Mucosa of descending colon (tissue), 3 donors: Measurements from ENCODE around the gene FBXO45. TPM values are rescaled to one million over a fixed set of nuclear protein-coding genes. Genes with fewer than 3 reads are reported as not detected.
"Not testable (repeated sequence)": the region's sequence is repeated elsewhere in the genome, so short reads cannot be mapped to it uniquely, and the experiment has no call there.

Experiments
- ATAC-seq: fragments of 200-7000 bp; cut with Tn5 transposase; one replicate; pipeline ENCODE4 v1.9.1; 2020; ENCODE audit warnings: mild to moderate bottlenecking, moderate library complexity
- DNase-seq, 3 donors: peaks; one replicate each; pipeline ENCODE4 v3.0.0-alpha.2; 2020
- H3K36me3 ChIP-seq: fragments of 200-600 bp; one replicate; pipeline ENCODE4 v1.8.0; 2021; ENCODE audit warnings: low read depth, mild to moderate bottlenecking
- H3K4me1 ChIP-seq: fragments of 200-600 bp; one replicate; pipeline ENCODE4 v1.8.0; 2021; ENCODE audit warnings: low read depth, mild to moderate bottlenecking
- H3K4me3 ChIP-seq: fragments of 200-600 bp; one replicate; pipeline ENCODE4 v1.8.0; 2021; ENCODE audit warnings: mild to moderate bottlenecking
- H3K9me3 ChIP-seq: fragments of 200-600 bp; one replicate; pipeline ENCODE4 v1.8.0; 2021; ENCODE audit warnings: mild to moderate bottlenecking
- intact Hi-C, 2 donors: fragments of 100-400 bp; cut with DNase I in 1 of 2; cut with micrococcal nuclease in 1 of 2; formaldehyde crosslinking; loops; one replicate each; pipeline versions ENCODE4 v1.11.0 to v1.11.1; 2022; cut with DNase I, micrococcal nuclease
- total RNA-seq, 3 donors: library from RNA; stranded (reverse); fragmentation: NEBNext Ultra II Directional in 2 of 3; extraction: Animal tissue kit (Norgen Biotek cat#: 25700) in 2 of 3; gene quantifications; one replicate each; pipeline versions ENCODE4 v1.2.1 to v1.2.4, GENCODE V29; 2021 to 2023
- TF ChIP-seq, protein P1 (sequence below): fragments of 200-600 bp; IDR thresholded peaks from one replicate; pipeline ENCODE4 v1.8.0; 2022; ENCODE audit warnings: antibody characterized with exemption, mild to moderate bottlenecking
- donor health status: DM: no; HTN: no; CAD: no; lungs with moderate emphysema.
- donor health status: DM: no; HTN: no; CAD: no.
- donor health status: DM: no; HTN: yes; CAD: no.

The FBXO45 gene
- total RNA-seq, 3 donors from 2014 or later = 7.5 to 12.7 (median 9.9) TPM

DNA sequence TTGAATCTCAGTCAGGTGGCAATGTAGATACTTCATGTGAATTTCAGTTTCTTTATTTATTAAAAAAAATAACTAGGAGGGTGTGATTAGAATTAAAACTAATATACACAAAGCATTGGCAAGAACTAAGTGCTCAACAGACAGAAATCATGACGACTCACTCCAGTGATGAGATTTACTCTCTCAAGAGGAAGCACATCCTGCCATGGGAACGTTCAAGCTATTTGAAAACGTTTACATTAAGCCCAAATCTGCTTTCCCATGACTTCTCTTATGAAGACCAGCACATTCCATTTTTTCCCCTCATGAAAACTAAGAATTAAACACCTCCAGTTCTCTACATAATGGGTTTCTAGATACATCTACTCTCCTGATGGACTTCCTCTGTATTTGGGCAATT is 8.6 kb upstream of the FBXO45 start:
- H3K4me1 ChIP-seq = no peaks in the 10 kb centered on the region
- TF ChIP-seq, protein P1, sequence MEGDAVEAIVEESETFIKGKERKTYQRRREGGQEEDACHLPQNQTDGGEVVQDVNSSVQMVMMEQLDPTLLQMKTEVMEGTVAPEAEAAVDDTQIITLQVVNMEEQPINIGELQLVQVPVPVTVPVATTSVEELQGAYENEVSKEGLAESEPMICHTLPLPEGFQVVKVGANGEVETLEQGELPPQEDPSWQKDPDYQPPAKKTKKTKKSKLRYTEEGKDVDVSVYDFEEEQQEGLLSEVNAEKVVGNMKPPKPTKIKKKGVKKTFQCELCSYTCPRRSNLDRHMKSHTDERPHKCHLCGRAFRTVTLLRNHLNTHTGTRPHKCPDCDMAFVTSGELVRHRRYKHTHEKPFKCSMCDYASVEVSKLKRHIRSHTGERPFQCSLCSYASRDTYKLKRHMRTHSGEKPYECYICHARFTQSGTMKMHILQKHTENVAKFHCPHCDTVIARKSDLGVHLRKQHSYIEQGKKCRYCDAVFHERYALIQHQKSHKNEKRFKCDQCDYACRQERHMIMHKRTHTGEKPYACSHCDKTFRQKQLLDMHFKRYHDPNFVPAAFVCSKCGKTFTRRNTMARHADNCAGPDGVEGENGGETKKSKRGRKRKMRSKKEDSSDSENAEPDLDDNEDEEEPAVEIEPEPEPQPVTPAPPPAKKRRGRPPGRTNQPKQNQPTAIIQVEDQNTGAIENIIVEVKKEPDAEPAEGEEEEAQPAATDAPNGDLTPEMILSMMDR = no peak
- no peaks in the 10 kb centered on the region for H3K9me3 ChIP-seq
- no peak overlapping the region for H3K4me3 ChIP-seq
- ATAC-seq = no peak
- intact Hi-C loops = no loop called here
- H3K36me3 ChIP-seq = no peaks in the 10 kb centered on the region
- no peak for DNase-seq

DNA sequence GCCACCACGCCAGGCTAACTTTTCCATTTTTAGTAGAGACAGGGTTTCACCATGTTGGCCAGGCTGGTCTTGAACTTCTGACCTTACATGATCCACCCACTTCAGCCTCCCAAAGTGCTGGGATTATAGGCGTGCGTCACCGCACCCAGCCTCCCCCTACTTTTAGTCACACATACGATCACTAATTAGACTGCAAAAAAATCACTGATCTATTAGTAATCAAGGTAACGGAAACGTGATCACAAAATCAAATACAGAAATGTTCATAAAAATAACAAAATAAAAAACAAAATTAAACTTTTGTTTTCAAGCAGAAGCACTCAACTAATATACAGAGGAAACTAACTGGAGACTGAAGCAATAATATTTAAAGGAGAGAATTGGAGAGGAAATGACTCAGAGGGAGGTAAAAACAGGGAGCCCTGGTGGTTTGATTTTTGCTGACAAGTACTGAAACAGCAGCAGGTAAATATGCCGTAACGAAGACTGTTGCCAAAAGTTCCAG is 4.7 kb upstream of the FBXO45 start:
- TF ChIP-seq, protein P1 = no peak
- ATAC-seq = no peak

DNA sequence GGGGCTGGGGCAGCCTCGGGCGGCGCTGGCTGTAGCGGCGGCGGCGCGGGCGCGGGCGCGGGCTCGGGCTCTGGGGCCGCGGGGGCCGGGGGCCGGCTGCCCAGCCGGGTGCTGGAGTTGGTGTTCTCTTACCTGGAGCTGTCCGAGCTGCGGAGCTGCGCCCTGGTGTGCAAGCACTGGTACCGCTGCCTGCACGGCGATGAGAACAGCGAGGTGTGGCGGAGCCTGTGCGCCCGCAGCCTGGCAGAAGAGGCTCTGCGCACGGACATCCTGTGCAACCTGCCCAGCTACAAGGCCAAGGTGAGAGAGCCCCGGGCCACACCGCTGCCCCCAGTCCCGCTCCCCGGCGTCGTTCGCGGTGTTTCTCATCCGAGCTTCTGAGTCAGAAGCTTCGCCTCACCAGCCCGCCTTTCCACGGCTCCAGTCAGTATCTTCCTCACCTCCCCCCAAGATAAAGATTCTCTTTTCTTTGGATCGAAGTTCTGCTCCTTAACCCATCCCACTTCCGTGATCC is 600 bp downstream of the FBXO45 start:
- Histone ChIP-seq H3K4me3 (peak overlapping the region; percentile 58), H3K4me1 (peaks cover 27% of the 10 kb centered on the region), H3K9me3 (no peaks in the 10 kb centered on the region), H3K36me3 (no peaks in the 10 kb centered on the region)
- peak; percentile 53 for ATAC-seq
- intact Hi-C loops = no loop called here
- TF ChIP-seq, protein P1 = no peak
- DNase-seq = peak; percentile 43 to 77 (median 70)

More for the DNA sequence above, 4.7 kb upstream of the FBXO45 start:
- intact Hi-C loops = no loop called here
- no peak overlapping the region for H3K4me3 ChIP-seq
- peaks cover 11% of the 10 kb centered on the region for H3K4me1 ChIP-seq
- no peak for DNase-seq
- no peaks in the 10 kb centered on the region for H3K36me3 ChIP-seq
- no peaks in the 10 kb centered on the region for H3K9me3 ChIP-seq

DNA sequence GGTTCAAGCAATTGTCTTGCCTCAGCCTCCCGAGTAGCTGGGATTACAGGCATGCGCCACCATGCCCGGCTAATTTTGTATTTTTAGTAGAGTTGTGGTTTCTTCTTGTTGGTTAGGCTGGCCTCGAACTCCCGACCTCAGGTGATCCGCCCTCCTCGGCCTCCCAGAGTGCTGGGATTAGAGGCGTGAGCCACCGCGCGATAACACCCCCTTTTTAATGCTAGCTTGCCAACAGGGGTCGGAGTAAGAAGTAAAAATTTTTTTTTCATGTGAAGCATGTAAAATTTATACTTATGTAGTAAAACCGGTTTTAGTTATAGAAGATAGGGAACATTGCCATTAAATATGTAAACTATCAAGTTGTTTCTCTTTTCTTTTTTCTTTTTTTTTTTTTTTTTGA is 1.9 kb downstream of the FBXO45 start:
- ATAC-seq, H3K36me3 ChIP-seq, H3K9me3 ChIP-seq, DNase-seq, H3K4me3 ChIP-seq, intact Hi-C loops: not testable (repeated sequence)
- H3K4me1 ChIP-seq = peaks cover 27% of the 10 kb centered on the region

DNA sequence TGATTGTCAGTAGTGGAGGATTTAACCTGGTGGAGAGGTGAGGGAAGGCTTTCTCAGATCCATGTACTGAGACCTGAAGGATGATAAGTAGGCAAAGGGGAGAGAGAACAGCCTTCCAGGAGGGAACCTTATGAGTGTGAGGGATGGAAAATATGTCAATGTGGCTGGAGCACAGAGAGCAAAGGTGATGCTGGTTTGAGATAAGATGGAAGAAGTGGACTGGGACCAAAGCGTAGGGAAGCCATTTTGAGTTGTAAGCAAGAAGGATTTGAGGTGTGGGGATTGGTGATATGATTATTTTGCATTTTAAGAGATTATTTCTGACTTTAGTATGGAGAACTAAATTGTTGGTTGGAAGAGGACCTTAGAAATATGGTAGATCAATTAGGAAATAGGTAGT is 3.9 kb downstream of the FBXO45 start:
- ATAC-seq (no peak), DNase-seq (no peak)
- H3K4me3 ChIP-seq = no peak overlapping the region
- peaks cover 20% of the 10 kb centered on the region for H3K4me1 ChIP-seq
- intact Hi-C loops = no loop called here
- H3K36me3 ChIP-seq = no peaks in the 10 kb centered on the region
- TF ChIP-seq, protein P1 = no peak
- no peaks in the 10 kb centered on the region for H3K9me3 ChIP-seq

DNA sequence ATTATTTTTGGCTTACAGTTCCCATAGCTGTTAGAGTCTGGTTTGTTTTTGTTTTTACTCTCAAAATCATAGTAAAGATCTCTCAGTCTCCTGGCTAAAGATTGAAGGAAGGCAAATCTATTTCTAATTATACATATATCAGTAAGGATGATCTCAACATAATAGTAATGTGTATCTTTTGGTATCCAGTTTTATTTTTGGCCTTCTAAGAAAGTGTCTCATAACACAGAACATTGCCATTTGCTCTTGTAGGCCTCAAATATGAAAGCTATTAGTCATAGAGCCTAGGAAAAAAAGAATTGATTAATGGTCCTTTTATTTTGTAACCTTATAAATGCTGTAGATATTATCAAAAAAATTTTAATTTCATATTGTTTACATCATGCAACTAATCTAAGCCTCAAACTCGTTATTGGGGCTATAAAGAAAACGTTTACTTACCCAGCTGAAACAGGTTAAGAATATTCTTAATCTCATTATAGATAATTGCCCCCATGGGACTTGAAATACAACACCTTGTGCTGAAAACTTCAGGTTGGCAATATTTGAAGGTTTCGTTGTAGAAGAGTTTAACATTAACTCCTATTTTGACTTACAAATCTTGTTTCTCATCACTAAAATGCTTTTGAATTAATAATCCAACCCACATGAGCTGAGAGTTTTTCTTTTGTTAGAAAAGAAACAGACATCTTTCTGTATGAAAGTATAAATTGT is 16.7 kb downstream of the FBXO45 start:
- no peaks in the 10 kb centered on the region for H3K4me1 ChIP-seq
- ATAC-seq = no peak
- TF ChIP-seq, protein P1 = no peak

More for the DNA sequence above, 16.7 kb downstream of the FBXO45 start:
- H3K36me3 ChIP-seq = no peaks in the 10 kb centered on the region
- no peak for DNase-seq
- intact Hi-C loops = no loop called here
- H3K4me3 ChIP-seq = no peak overlapping the region
- no peaks in the 10 kb centered on the region for H3K9me3 ChIP-seq
